Tibial nerve (tissue), 4 donors: Measurements from ENCODE around the gene IRF5.

ENCODE experiments used
- EP300 ChIP-seq, 2 donors: sonication (generic); formaldehyde crosslinking; IDR thresholded peaks; one replicate each; pipeline ENCODE4 v1.6.1; 2017; ENCODE audit warnings: antibody characterized with exemption in 2 of 2, mild to moderate bottlenecking in 1 of 2
- POLR2A ChIP-seq, 2 donors: fragments of 450-650 bp; IDR thresholded peaks; one replicate each; pipeline ENCODE4 v1.6.1; 2017; ENCODE audit warnings: antibody characterized with exemption in 2 of 2, mild to moderate bottlenecking in 2 of 2, moderate library complexity in 2 of 2
- TF ChIP-seq, protein P1 (sequence below), 5 experiments: fragments of 200-600 bp in 3 of 5; fragments of 450-650 bp in 2 of 5; sonication (generic) in 3 of 5; IDR thresholded peaks; one replicate each; pipeline ENCODE4 v1.5.1; 2016 to 2019; ENCODE audit warnings: antibody characterized with exemption in 5 of 5, mild to moderate bottlenecking in 3 of 5, moderate library complexity in 2 of 5

DNA sequence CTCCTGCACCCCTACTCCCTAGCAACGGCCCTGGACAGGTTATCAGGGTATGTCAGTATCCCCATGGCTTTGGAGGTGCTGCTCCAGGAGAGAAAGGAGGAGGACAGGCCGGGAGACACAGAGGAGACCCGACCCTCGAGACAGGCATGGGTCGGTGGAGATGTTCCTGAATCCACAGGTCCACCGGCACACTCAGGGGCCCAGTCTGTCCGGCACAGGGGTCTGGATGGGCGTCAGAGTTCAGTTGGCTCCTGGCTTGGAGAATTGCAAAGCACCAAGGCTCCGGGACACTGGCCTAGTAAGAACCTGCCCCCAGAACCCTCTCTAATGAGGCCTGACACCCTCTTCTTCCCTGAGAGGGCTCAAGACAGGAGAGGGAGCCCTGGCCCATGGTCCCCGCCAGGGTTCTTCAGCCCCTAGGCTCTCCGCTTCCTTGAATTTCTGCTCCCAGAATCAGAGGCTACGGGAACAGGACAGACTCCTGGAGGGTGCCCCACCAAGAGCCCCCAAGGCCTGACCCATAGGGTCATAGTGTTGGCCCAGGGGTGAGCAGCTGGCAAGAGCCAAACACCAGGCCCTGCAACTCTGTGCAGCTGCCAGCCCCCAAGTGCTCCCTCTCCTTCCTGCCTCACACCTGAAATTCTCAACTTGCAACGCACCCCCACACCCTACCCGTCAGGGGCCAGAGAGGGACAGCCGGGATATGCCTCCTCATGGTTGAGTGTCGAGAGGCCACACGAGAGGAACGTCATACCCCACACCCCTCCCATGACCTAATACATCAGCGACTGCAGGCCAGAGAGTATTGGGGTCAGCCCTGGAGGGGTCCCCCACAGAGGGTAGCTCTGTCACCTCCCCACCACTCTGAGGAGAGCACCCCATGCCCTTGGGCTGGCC is 5.5 kb upstream of the IRF5 start:
- TF ChIP-seq, protein P1, sequence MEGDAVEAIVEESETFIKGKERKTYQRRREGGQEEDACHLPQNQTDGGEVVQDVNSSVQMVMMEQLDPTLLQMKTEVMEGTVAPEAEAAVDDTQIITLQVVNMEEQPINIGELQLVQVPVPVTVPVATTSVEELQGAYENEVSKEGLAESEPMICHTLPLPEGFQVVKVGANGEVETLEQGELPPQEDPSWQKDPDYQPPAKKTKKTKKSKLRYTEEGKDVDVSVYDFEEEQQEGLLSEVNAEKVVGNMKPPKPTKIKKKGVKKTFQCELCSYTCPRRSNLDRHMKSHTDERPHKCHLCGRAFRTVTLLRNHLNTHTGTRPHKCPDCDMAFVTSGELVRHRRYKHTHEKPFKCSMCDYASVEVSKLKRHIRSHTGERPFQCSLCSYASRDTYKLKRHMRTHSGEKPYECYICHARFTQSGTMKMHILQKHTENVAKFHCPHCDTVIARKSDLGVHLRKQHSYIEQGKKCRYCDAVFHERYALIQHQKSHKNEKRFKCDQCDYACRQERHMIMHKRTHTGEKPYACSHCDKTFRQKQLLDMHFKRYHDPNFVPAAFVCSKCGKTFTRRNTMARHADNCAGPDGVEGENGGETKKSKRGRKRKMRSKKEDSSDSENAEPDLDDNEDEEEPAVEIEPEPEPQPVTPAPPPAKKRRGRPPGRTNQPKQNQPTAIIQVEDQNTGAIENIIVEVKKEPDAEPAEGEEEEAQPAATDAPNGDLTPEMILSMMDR (IDR thresholded peaks at IDR 0.05), result no peak
- TF ChIP-seq POLR2A (IDR thresholded peaks at IDR 0.05) (no peak), EP300 (IDR thresholded peaks at IDR 0.05) (no peak)
